Muscle of arm (tissue), 12 donors: Measurements from ENCODE around the gene ARIH2. TPM values are rescaled to one million over a fixed set of nuclear protein-coding genes. Genes with fewer than 3 reads are reported as not detected.

Experiments
- DNase-seq: peaks from one replicate; pipeline ENCODE4 v3.0.0-alpha.2; 2013
- polyA plus RNA-seq, 12 donors: library from polyadenylated mRNA; unstranded; fragments of 120-200 nt; gene quantifications; one replicate each; pipeline ENCODE4 v1.2.1, GENCODE V29; 2013; ENCODE audit not compliant: insufficient read length in 12 of 12

The ARIH2 gene
- polyA plus RNA-seq, 12 donors, result 48.3 to 95.2 (median 61.1) TPM; not detected in 1

DNA sequence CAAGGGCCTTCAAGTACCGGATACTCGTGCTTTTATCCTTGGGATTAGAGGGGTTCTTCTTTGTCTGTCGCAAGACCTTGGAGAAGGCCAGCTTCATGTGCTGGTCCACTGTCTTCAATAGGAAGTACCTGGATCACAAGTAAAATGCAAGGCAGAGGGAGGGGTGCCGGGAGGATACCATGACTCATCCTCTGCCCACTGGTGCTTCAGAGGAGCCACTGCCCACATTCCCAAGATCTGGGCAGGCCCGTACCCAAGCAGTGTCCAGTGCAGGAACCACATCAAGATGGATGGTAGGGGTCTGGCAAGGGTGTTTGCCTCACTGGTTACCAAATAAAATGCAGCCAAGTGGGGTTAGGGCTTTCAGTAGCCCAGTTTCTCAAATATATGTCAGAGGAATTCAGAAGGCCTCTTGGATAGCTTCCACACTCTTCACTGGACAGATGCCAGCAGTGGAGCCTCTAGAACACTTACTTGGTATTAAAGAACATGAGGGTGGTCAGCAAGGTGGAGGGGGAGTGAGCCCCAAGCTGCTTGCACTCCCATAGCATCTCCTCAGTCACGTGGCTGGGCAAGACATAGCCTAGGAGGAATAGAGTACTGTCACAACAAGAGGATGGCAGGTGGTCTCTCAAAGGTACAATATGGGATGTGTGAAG is 114.1 kb downstream of the ARIH2 start:
- DNase-seq, result no peak

DNA sequence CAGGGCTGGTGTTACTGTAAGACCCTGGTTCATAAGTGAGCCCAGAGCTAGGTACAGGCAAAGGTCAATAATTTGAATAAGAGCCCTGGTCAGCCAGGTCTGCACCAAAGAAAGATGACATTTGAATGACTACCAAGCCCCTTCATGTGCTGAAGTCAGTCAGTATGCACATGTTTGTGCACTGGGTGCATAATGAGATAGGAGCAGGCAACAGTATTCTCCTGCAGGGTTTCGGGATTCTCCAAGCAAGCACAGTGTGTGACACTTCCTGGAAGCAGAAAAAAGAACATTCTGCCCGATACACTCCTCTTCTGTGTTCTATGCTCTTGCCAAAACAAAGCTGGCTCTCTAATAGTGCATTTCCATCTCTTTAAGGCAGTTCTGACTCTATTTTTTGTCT is 116.0 kb downstream of the ARIH2 start:
- DNase-seq, result no peak

- DNase-seq, result no peak
Observed at GRCh38 chr3:49035281-49035680, 116.6 kb downstream of the ARIH2 start.

Other genes with a start within 250 kb of the ARIH2 start
- gene NCKIPSD, start 232.9 kb upstream of the ARIH2 start, polyA plus RNA-seq, result 10 to 100 TPM in 2 of 12 donors, 1 to 10 TPM in 9, not detected in 1; 5.2 to 17.8 (median 7.7) TPM
- 100 to 1,000 TPM in 3 of 12 donors, 10 to 100 TPM in 8, not detected in 1; 64.8 to 144 (median 77.8) TPM for gene IP6K2, start 201.6 kb upstream of the ARIH2 start, polyA plus RNA-seq
- gene PRKAR2A, start 71.0 kb upstream of the ARIH2 start, polyA plus RNA-seq, result 100 to 1,000 TPM in 1 of 12 donors, 10 to 100 TPM in 11; 36.0 to 214 (median 44.3) TPM
- gene SLC25A20, start 20.0 kb upstream of the ARIH2 start, polyA plus RNA-seq, result 10 to 100 TPM in 11 of 12 donors, not detected in 1; 11.3 to 20.8 (median 17.2) TPM
- gene P4HTM, start 71.4 kb downstream of the ARIH2 start, polyA plus RNA-seq, result 10 to 100 TPM in 8 of 12 donors, 1 to 10 TPM in 3, not detected in 1; 7.9 to 27.5 (median 12.0) TPM
- gene WDR6, start 88.5 kb downstream of the ARIH2 start, polyA plus RNA-seq, result 100 to 1,000 TPM in 6 of 12 donors, 10 to 100 TPM in 5, not detected in 1; 88.7 to 167 (median 102) TPM
- gene DALRD3, start 99.7 kb downstream of the ARIH2 start, polyA plus RNA-seq, result 10 to 100 TPM in 11 of 12 donors, not detected in 1; 27.3 to 42.9 (median 29.7) TPM
- 10 to 100 TPM in 11 of 12 donors, not detected in 1; 38.5 to 65.7 (median 52.5) TPM for gene NDUFAF3, start 103.3 kb downstream of the ARIH2 start, polyA plus RNA-seq
- 100 to 1,000 TPM in 11 of 12 donors, not detected in 1; 195 to 254 (median 226) TPM for gene IMPDH2, start 110.6 kb downstream of the ARIH2 start, polyA plus RNA-seq
- gene QRICH1, start 175.2 kb downstream of the ARIH2 start, polyA plus RNA-seq, result 100 to 1,000 TPM in 2 of 12 donors, 10 to 100 TPM in 10; 46.8 to 246 (median 61.4) TPM
- gene QARS1, start 185.9 kb downstream of the ARIH2 start, polyA plus RNA-seq, result 100 to 1,000 TPM in 11 of 12 donors, not detected in 1; 231 to 302 (median 252) TPM
- gene USP19, start 202.0 kb downstream of the ARIH2 start, polyA plus RNA-seq, result 10 to 100 TPM in 11 of 12 donors, not detected in 1; 30.0 to 63.7 (median 32.8) TPM
- gene LAMB2, start 214.2 kb downstream of the ARIH2 start, polyA plus RNA-seq, result 100 to 1,000 TPM; 197 to 456 (median 322) TPM
- gene CCDC71, start 247.5 kb downstream of the ARIH2 start, polyA plus RNA-seq, result 10 to 100 TPM in 11 of 12 donors, not detected in 1; 11.5 to 24.0 (median 14.5) TPM